GM23248 (cell line): Measurements from ENCODE around the gene YPEL2. TPM values are rescaled to one million over a fixed set of nuclear protein-coding genes. Genes with fewer than 3 reads are reported as not detected.

ENCODE experiments used
- DNase-seq: peaks from one replicate; pipeline ENCODE4 v3.0.0-alpha.2; 2015
- H2AFZ ChIP-seq: fragments of 200-600 bp; sonication (generic); 2 replicates; pipeline ENCODE4 v1.6.1; 2016; ENCODE audit warnings: antibody characterized with exemption
- H3F3A ChIP-seq: fragments of 200-600 bp; sonication (generic); 2 replicates; pipeline ENCODE4 v1.6.1; 2016; ENCODE audit warnings: mild to moderate bottlenecking, antibody characterized with exemption, mixed run types; ENCODE audit not compliant: insufficient read depth
- H3K27ac ChIP-seq: fragments of 200-600 bp; sonication (generic); 2 replicates; pipeline ENCODE4 v1.5.1; 2016; ENCODE audit warnings: mild to moderate bottlenecking
- H3K27me3 ChIP-seq: fragments of 200-600 bp; sonication (generic); replicated peaks from 2 replicates; pipeline ENCODE4 v1.6.1; 2016; ENCODE audit warnings: mild to moderate bottlenecking; ENCODE audit not compliant: insufficient read depth
- H3K36me3 ChIP-seq: fragments of 200-600 bp; sonication (generic); 2 replicates; pipeline ENCODE4 v1.6.1; 2016; ENCODE audit warnings: low read depth, mild to moderate bottlenecking
- H3K4me1 ChIP-seq: fragments of 200-600 bp; sonication (generic); 2 replicates; pipeline ENCODE4 v1.6.1; 2016; ENCODE audit warnings: mild to moderate bottlenecking; ENCODE audit not compliant: insufficient read depth
- H3K4me2 ChIP-seq: fragments of 200-600 bp; sonication (generic); one replicate; pipeline ENCODE4 v1.6.1; 2016; ENCODE audit warnings: mild to moderate bottlenecking; ENCODE audit not compliant: unreplicated experiment
- H3K4me3 ChIP-seq: fragments of 200-600 bp; sonication (generic); 2 replicates; pipeline ENCODE4 v1.5.1; 2016; ENCODE audit warnings: mild to moderate bottlenecking
- H3K79me2 ChIP-seq: fragments of 200-600 bp; sonication (generic); 2 replicates; pipeline ENCODE4 v1.6.1; 2016; ENCODE audit warnings: mild to moderate bottlenecking; ENCODE audit not compliant: insufficient read depth
- H3K9ac ChIP-seq: fragments of 200-600 bp; sonication (generic); 2 replicates; pipeline ENCODE4 v1.6.1; 2016; ENCODE audit warnings: mild to moderate bottlenecking
- H3K9me2 ChIP-seq: fragments of 200-600 bp; sonication (generic); 2 replicates; pipeline ENCODE4 v1.6.1; 2016; ENCODE audit warnings: mixed run types, mild to moderate bottlenecking, moderate library complexity; ENCODE audit not compliant: insufficient read depth
- H3K9me3 ChIP-seq: fragments of 200-600 bp; sonication (generic); one replicate; pipeline ENCODE4 v1.6.1; 2017; ENCODE audit warnings: low read depth
- H4K20me1 ChIP-seq: fragments of 200-600 bp; sonication (generic); 2 replicates; pipeline ENCODE4 v1.6.0; 2016; ENCODE audit not compliant: insufficient read depth
- EZH2 ChIP-seq: fragments of 200-600 bp; sonication (generic); IDR thresholded peaks from 2 replicates; pipeline ENCODE4 v1.6.1; 2018; ENCODE audit warnings: antibody characterized with exemption, mild to moderate bottlenecking; ENCODE audit not compliant: insufficient read depth, poor library complexity, severe bottlenecking
- EZH2phosphoT487 ChIP-seq: fragments of 200-600 bp; sonication (generic); IDR thresholded peaks from 2 replicates; pipeline ENCODE4 v1.6.1; 2018; ENCODE audit warnings: antibody characterized with exemption, moderate library complexity, mild to moderate bottlenecking, low read depth; ENCODE audit not compliant: insufficient read depth
- WGBS, 2 experiments: methylation state at CpG; one replicate each; pipeline ENCODE4 v1.1.6; 2015 to 2017; ENCODE audit warnings: low lambda C conversion rate in 2 of 2, low coverage in 1 of 2; ENCODE audit errors: missing lambda C conversion rate in 2 of 2; 5-methylcytosine and 5-hydroxymethylcytosine counted together
- in situ Hi-C: fragments of 300-500 bp; cut with MboI; formaldehyde crosslinking; loops from 2 replicates; pipeline ENCODE4 v1.15.0; 2020
- polyA plus RNA-seq: library from polyadenylated mRNA; unstranded; fragments of >200 nt; fragmentation: Nextera tagmentation; extraction: Ambion mirVana; gene quantifications from 2 replicates; pipeline ENCODE4 v1.2.1, GENCODE V29; 2016
- total RNA-seq: library from RNA; depleted of rRNA; stranded (reverse); fragments of >200 nt; shearing (Covaris generic); gene quantifications from 2 replicates; pipeline ENCODE4 v1.2.3, GENCODE V29; 2014

YPEL2 gene
- total and polyA plus RNA-seq, 2 experiments from 2014 or later, result 5.8 to 9.6 TPM

DNA sequence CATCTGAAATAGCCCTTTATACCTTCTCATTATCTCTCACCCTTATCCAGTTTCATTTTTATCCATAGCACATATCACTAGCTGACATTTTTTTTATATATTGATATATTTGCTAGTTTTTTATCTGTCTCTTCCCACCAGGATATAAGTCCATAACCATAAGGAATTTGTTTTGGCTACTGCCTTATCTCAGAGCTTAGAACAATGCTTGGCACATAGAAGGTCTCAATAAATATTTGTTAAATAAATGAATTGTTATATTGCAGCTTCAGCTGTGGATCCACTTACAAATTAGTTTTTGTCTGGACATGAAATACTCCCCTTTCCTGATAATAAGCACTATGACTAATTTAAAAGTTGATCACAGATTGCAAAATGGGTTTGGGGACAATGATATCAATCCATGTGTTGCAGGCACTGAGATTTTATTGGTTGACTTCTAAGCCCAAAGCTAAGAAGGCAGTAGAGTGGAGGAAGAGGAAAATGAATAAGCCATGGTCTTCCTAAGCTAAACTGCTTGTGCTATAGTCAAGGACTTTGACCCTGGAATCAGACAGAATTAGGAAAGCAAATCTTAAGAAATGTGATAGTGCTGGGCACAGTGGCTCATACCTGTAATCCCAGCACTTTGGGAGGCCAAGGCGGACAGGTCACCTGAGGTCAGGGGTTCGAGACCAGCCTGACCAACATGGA, 31.9 kb upstream of the YPEL2 start:
- H3K9me2 ChIP-seq, result no peaks in the 10 kb centered on the region
- no peak overlapping the region for H3K4me3 ChIP-seq
- no peaks in the 10 kb centered on the region; the same call in 1 of the 2 replicates for H3K4me1 ChIP-seq
- H4K20me1 ChIP-seq, result no peaks in the 10 kb centered on the region
- no peak overlapping the region for H3K27ac ChIP-seq
- no peaks in the 10 kb centered on the region for H3F3A ChIP-seq
- no peaks in the 10 kb centered on the region for H3K9me3 ChIP-seq
- no peak overlapping the region for H2AFZ ChIP-seq
- DNase-seq, result no peak
- H3K27me3 ChIP-seq, result no peaks in the 10 kb centered on the region; the same call in 1 of the 2 replicates
- no peak for TF ChIP-seq EZH2phosphoT487
- no peak overlapping the region for H3K9ac ChIP-seq
- no peak overlapping the region for H3K4me2 ChIP-seq
- in situ Hi-C loops, result no loop called here
- no peaks in the 10 kb centered on the region for H3K36me3 ChIP-seq
- H3K79me2 ChIP-seq, result no peaks in the 10 kb centered on the region
- WGBS, 2 experiments, result 90 to 96% methylated on average over 2 of the region's 2 CpGs

DNA sequence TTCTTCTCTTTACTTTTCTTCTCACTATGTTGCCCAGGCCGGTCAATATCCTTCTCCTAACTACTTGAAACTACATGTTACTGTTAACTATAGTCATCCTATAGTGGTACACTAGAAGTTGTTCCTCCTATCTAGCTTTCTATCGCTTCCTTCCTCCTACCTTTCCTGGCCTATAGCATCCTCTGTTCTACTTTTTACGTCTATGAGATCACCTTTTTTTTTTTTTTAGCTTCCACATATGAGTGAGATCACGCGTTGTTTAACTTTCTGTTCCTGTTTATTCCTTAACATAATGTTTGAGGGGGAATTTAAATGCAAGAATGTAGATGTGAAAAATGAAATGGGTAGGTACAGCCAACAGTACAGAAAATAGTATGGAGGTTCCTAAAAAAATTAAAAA, 30.5 kb upstream of the YPEL2 start:
- DNase-seq, result no peak
- Histone ChIP-seq H2AFZ (no peak overlapping the region), H3K4me3 (no peak overlapping the region), H3F3A (no peaks in the 10 kb centered on the region), H3K27ac (no peak overlapping the region), H3K9me3 (no peaks in the 10 kb centered on the region), H3K9ac (no peak overlapping the region), H3K79me2 (no peaks in the 10 kb centered on the region), H3K4me1 (no peaks in the 10 kb centered on the region; the same call in 1 of the 2 replicates), H3K4me2 (no peak overlapping the region), H3K36me3 (no peaks in the 10 kb centered on the region), H4K20me1 (no peaks in the 10 kb centered on the region), H3K27me3 (0 out of 2 replicates have a peak, but pooled peaks cover 4% of the 10 kb centered on the region), H3K9me2 (no peaks in the 10 kb centered on the region)
- no peak for TF ChIP-seq EZH2phosphoT487
- no peak for TF ChIP-seq EZH2
- 85 to 90% methylated on average over 5 of the region's 5 CpGs for WGBS, 2 experiments
- in situ Hi-C loops, result no loop called here

DNA sequence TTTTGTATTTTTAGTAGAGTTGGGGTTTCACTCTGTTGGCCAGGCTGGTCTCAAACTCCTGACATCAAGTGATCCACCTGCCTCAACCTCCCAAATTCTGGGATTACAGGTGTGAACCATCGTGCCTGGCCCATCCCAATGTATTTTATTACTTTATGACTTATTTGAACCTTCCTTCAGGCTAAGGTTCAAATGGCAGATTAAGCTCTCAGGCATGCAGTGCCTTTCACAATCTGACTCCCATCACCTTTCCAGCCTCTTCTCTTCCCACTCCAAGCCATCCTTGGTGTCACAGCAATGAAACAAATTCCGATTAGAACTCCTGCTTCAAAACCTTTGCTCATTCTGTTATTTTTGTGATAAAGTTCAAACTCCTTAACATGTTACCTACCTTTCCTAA, 26.6 kb upstream of the YPEL2 start:
- H3K9me2 ChIP-seq, result no peaks in the 10 kb centered on the region
- no peak overlapping the region for H3K9ac ChIP-seq
- DNase-seq, result no peak
- in situ Hi-C loops, result no loop called here
- H3K36me3 ChIP-seq, result no peaks in the 10 kb centered on the region
- no peaks in the 10 kb centered on the region for H3K4me1 ChIP-seq
- H3K27ac ChIP-seq, result no peak overlapping the region
- H3K9me3 ChIP-seq, result no peaks in the 10 kb centered on the region
- H2AFZ ChIP-seq, result no peak overlapping the region
- no peak overlapping the region for H3K4me3 ChIP-seq
- WGBS, 2 experiments, result 32 to 37% methylated on average over 2 of the region's 2 CpGs
- H4K20me1 ChIP-seq, result no peaks in the 10 kb centered on the region
- TF ChIP-seq EZH2 (no peak), EZH2phosphoT487 (no peak)
- H3F3A ChIP-seq, result no peaks in the 10 kb centered on the region
- no peaks in the 10 kb centered on the region for H3K79me2 ChIP-seq
- no peak overlapping the region for H3K4me2 ChIP-seq
- H3K27me3 ChIP-seq, result 0 out of 2 replicates have a peak, but pooled peaks cover 4% of the 10 kb centered on the region

DNA sequence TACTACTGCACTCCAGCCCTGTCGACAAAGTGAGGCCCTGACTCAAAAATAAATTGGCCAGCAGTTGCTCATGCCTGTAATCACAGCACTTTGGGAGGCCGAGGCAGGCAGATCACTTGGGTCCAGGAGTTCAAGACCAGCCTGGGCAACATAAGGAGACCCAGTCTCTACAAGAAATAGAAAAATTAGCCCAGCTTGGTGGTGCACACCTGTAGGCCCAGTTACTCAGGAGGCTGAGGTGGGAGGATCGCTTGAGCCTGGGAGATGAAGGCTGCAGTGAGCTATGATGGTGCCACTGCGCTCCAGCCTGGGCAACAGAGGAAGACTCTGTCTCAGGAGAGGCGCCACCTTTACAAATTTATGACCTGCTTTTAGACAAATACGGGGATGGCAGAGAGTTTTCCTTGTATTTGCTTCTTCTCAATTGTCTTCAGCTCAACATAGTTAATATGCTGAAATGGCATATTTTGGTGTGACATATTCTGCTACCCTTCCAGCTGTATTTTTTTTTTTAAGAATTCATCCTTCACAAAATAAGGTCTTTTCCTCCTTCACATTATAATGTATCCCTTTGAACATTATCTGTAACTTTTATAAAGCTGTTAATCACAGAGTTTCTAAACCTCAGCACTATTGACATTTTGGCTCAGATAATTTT, 21.1 kb upstream of the YPEL2 start:
- DNase-seq, result no peak
- H3K27me3 ChIP-seq, result 0 out of 2 replicates have a peak, but pooled peaks cover under 1% of the 10 kb centered on the region
- peaks cover 4% of the 10 kb centered on the region; the same call in 1 of the 2 replicates for H3K4me1 ChIP-seq
- H2AFZ ChIP-seq, result peak overlapping the region; percentile 59
- TF ChIP-seq EZH2 (no peak), EZH2phosphoT487 (no peak)
- H3K36me3 ChIP-seq, result no peaks in the 10 kb centered on the region
- H3K79me2 ChIP-seq, result no peaks in the 10 kb centered on the region
- H3K9me2 ChIP-seq, result no peaks in the 10 kb centered on the region
- H3K9ac ChIP-seq, result no peak overlapping the region
- H3K9me3 ChIP-seq, result no peaks in the 10 kb centered on the region
- H3K4me3 ChIP-seq, result no peak overlapping the region
- no peaks in the 10 kb centered on the region for H4K20me1 ChIP-seq
- in situ Hi-C loops, result no loop called here
- 61 to 65% methylated on average over 6 of the region's 6 CpGs for whole genome bisulfite sequencing, 2 experiments
- H3K4me2 ChIP-seq, result no peak overlapping the region
- H3F3A ChIP-seq, result no peaks in the 10 kb centered on the region
- H3K27ac ChIP-seq, result no peak overlapping the region
